H1 (cell line): Measurements from ENCODE around the gene SHROOM3.

ENCODE experiments used
- EZH2 ChIP-seq: fragments of 200-600 bp; sonication (generic); IDR thresholded peaks from 2 replicates; pipeline ENCODE4 v1.7.1; 2012; ENCODE audit warnings: low read depth, mild to moderate bottlenecking, moderate library complexity, low read length, inconsistent platforms; ENCODE audit not compliant: severe bottlenecking
- RAD21 ChIP-seq, 2 experiments: IDR thresholded peaks in 1 of 2; conservative IDR thresholded peaks in 1 of 2; 2 replicates each; pipeline ENCODE4 v1.6.1; 2011; ENCODE audit warnings: low read depth in 2 of 2, low read length in 2 of 2, improper control_type of control experiment in 1 of 2, inconsistent platforms in 1 of 2, mild to moderate bottlenecking in 1 of 2, moderate library complexity in 1 of 2
- TF ChIP-seq, protein P1 (sequence below): IDR thresholded peaks from 2 replicates; pipeline ENCODE4 v1.6.1; 2012; ENCODE audit warnings: inconsistent platforms

- TF ChIP-seq EZH2: no peak
- TF ChIP-seq RAD21 (IDR thresholded peaks at IDR 0.05 in 1 of 2, conservative IDR thresholded peaks at IDR 0.05 in 1 of 2; ENCODE audit: low read depth in 2 of 2, low read length in 2 of 2): peak; percentile 71 to 75
- TF ChIP-seq, protein P1, sequence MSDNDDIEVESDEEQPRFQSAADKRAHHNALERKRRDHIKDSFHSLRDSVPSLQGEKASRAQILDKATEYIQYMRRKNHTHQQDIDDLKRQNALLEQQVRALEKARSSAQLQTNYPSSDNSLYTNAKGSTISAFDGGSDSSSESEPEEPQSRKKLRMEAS: no peak
Observed at GRCh38 chr4:76748649-76749048, 313.6 kb downstream of the SHROOM3 start.
